ENCODE data around the gene LAMA3. TPM values are rescaled to one million over a fixed set of nuclear protein-coding genes. Genes with fewer than 3 reads are reported as not detected.

Gene LAMA3
- total RNA-seq, 1 experiment from 2014 or later = 8.1 TPM

GRCh38 chr18:23693846-23694245, 4.6 kb downstream of the LAMA3 start:
- Histone ChIP-seq H3K4me3 (ENCODE audit: low read depth in 2 of 2, low read length in 2 of 2) (no peak overlapping the region), H3K36me3 (ENCODE audit: control insufficient read depth, insufficient read depth, low read length) (no peaks in the 10 kb centered on the region), H3K9me3 (ENCODE audit: control insufficient read depth, insufficient read depth, low read depth, low read length) (no peaks in the 10 kb centered on the region), H3K4me1 (ENCODE audit: control insufficient read depth, insufficient read depth, low read length) (peaks cover 17% of the 10 kb centered on the region), H3K27ac (ENCODE audit: low read length) (no peak overlapping the region), H3K27me3 (ENCODE audit: control insufficient read depth, insufficient read depth, low read length) (peaks cover 1% of the 10 kb centered on the region; the same call in 1 of the 2 replicates)
- intact Hi-C loops (cut with micrococcal nuclease; ENCODE audit: unreplicated experiment) (no loop called here), in situ Hi-C loops (cut with HindIII; ENCODE audit: low pct_unique_long_range_greater_than_20kb, low sequenced_read_pairs) (no loop called here)
- ATAC-seq (no peak), DNase-seq (ENCODE audit: low read depth, low spot score) (no peak)
- TF ChIP-seq TCF7L2 (IDR thresholded peaks at IDR 0.05; ENCODE audit: low read depth, low read length) (no peak), CTCF (IDR thresholded peaks at IDR 0.05) (no peak), POLR2AphosphoS5 (IDR thresholded peaks at IDR 0.05; ENCODE audit: low read depth, low read length) (no peak), SIN3A (IDR thresholded peaks at IDR 0.05; ENCODE audit: borderline replicate concordance, insufficient read depth, low read depth, low read length) (no peak), REST (IDR thresholded peaks at IDR 0.05; ENCODE audit: insufficient read depth in 1 of 2, low read depth in 2 of 2, low read length in 1 of 2) (no peak)
- ChIA-PET POLR2A (no interaction called here), CTCF (no interaction called here)
- BruUV-seq (replicated peaks) = no TSS peak

- POLR2A ChIA-PET = no interaction called here
- 0 out of 4 replicates have a peak overlapping the region, but pooled peaks of 1 of the 2 experiments have one; percentile 5 for H3K4me3 ChIP-seq (ENCODE audit: low read depth in 2 of 2, low read length in 2 of 2)
- DNase-seq (ENCODE audit: low read depth, low spot score) (no peak), ATAC-seq (peak; percentile 59)
- no peaks in the 10 kb centered on the region for H3K9me3 ChIP-seq (ENCODE audit: control insufficient read depth, insufficient read depth, low read depth, low read length)
- no peak for TF ChIP-seq TCF7L2 (IDR thresholded peaks at IDR 0.05; ENCODE audit: low read depth, low read length)
- no peak for TF ChIP-seq REST (IDR thresholded peaks at IDR 0.05; ENCODE audit: insufficient read depth in 1 of 2, low read depth in 2 of 2, low read length in 1 of 2)
- no peak for TF ChIP-seq SIN3A (IDR thresholded peaks at IDR 0.05; ENCODE audit: borderline replicate concordance, insufficient read depth, low read depth, low read length)
- no peak for TF ChIP-seq CTCF (IDR thresholded peaks at IDR 0.05)
- no peak for TF ChIP-seq POLR2AphosphoS5 (IDR thresholded peaks at IDR 0.05; ENCODE audit: low read depth, low read length)
- H3K27ac ChIP-seq (ENCODE audit: low read length) = peak overlapping the region; percentile 32; the same call in 1 of the 2 replicates
- intact Hi-C loops (cut with micrococcal nuclease; ENCODE audit: unreplicated experiment) = no loop called here
- no peaks in the 10 kb centered on the region for H3K27me3 ChIP-seq (ENCODE audit: control insufficient read depth, insufficient read depth, low read length)
- no TSS peak for BruUV-seq (replicated peaks)
- H3K4me1 ChIP-seq (ENCODE audit: control insufficient read depth, insufficient read depth, low read length) = peaks cover 17% of the 10 kb centered on the region
- in situ Hi-C loops (cut with HindIII; ENCODE audit: low pct_unique_long_range_greater_than_20kb, low sequenced_read_pairs) = no loop called here
- H3K36me3 ChIP-seq (ENCODE audit: control insufficient read depth, insufficient read depth, low read length) = no peaks in the 10 kb centered on the region
- CTCF ChIA-PET = no interaction called here
Measured at GRCh38 chr18:23694637-23695430, 5.6 kb downstream of the LAMA3 start.

Data from Panc1 (cell line).